ENCODE data around the gene CORO2B. TPM values are rescaled to one million over a fixed set of nuclear protein-coding genes. Genes with fewer than 3 reads are reported as not detected.

CORO2B gene
- total RNA-seq, 6 donors from 2014 or later: 0.79 to 9.0 (median 2.0) TPM

DNA sequence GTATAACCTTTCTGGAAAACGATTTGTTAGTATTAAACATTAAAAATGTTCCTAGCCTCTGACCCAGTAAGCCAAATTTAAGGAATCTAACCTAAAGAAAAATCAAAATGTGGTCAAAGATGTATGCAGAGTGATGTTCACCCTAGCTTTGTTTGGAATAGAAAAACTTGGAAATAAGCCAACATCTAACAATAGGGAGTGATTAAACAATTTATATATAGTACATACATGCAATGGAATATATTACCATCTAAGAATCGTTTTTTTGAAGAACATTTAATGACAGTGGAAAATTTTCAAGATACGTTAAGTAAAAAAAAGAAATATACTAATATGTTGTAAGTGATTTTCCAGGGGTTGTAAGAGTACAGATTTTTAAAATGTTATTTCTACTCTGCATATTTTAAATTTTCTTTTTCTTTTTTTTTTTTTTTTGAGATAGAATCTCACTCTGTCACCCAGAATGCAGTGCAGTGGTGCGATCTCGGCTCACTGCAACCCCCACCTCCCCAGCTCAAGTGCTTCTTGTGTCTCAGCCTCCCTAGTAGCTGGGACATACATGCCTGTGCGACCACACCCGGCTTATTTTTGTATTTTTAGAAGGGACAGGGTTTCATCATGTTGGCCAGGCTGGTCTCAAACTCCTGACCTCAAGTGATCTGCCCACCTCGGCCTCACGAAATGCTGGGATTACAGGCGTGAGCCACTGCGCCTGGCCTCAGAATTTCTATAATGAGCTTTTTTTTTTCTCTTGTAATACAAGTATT lies 187.0 kb downstream of the CORO2B start:
- H3K9me3 ChIP-seq: no peaks in the 10 kb centered on the region
- 66 to 81% methylated on average over 11 of the region's 11 CpGs for WGBS, 2 donors
- no peaks in the 10 kb centered on the region for H3K4me1 ChIP-seq
- no peak overlapping the region for H3K27ac ChIP-seq
- H3K27me3 ChIP-seq: no peaks in the 10 kb centered on the region
- no peak for DNase-seq
- TF ChIP-seq POLR2A (IDR thresholded peaks at IDR 0.05): no peak
- no peak overlapping the region for H3K4me3 ChIP-seq
- no peaks in the 10 kb centered on the region for H3K36me3 ChIP-seq
- no peak for ATAC-seq (ENCODE audit: low FRiP score in 2 of 2)

- Histone ChIP-seq H3K36me3 (no peaks in the 10 kb centered on the region), H3K4me3 (no peak overlapping the region), H3K27ac (no peak overlapping the region), H3K4me1 (no peaks in the 10 kb centered on the region), H3K9me3 (no peaks in the 10 kb centered on the region), H3K27me3 (no peaks in the 10 kb centered on the region)
- WGBS, 2 donors: 69 to 73% methylated on average over 4 of the region's 4 CpGs
- DNase-seq: no peak
- ATAC-seq (ENCODE audit: low FRiP score in 2 of 2): no peak
- TF ChIP-seq, protein P1, sequence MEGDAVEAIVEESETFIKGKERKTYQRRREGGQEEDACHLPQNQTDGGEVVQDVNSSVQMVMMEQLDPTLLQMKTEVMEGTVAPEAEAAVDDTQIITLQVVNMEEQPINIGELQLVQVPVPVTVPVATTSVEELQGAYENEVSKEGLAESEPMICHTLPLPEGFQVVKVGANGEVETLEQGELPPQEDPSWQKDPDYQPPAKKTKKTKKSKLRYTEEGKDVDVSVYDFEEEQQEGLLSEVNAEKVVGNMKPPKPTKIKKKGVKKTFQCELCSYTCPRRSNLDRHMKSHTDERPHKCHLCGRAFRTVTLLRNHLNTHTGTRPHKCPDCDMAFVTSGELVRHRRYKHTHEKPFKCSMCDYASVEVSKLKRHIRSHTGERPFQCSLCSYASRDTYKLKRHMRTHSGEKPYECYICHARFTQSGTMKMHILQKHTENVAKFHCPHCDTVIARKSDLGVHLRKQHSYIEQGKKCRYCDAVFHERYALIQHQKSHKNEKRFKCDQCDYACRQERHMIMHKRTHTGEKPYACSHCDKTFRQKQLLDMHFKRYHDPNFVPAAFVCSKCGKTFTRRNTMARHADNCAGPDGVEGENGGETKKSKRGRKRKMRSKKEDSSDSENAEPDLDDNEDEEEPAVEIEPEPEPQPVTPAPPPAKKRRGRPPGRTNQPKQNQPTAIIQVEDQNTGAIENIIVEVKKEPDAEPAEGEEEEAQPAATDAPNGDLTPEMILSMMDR (IDR thresholded peaks at IDR 0.05): no peak
- TF ChIP-seq POLR2AphosphoS5 (IDR thresholded peaks at IDR 0.05) (no peak), EP300 (IDR thresholded peaks at IDR 0.05) (no peak), POLR2A (IDR thresholded peaks at IDR 0.05) (no peak)
Measured at GRCh38 chr15:68767833-68768232, 189.0 kb downstream of the CORO2B start.

- H3K27me3 ChIP-seq: no peaks in the 10 kb centered on the region
- H3K27ac ChIP-seq: no peak overlapping the region
- DNase-seq (no peak), ATAC-seq (ENCODE audit: low FRiP score in 2 of 2) (no peak)
- WGBS, 2 donors: 21 to 49% methylated on average over 1 to 2 of the region's 2 CpGs
- no peaks in the 10 kb centered on the region for H3K36me3 ChIP-seq
- TF ChIP-seq, protein P1 (IDR thresholded peaks at IDR 0.05): no peak
- TF ChIP-seq EP300 (IDR thresholded peaks at IDR 0.05) (no peak), POLR2A (IDR thresholded peaks at IDR 0.05) (no peak), POLR2AphosphoS5 (IDR thresholded peaks at IDR 0.05) (no peak)
- H3K4me3 ChIP-seq: no peak overlapping the region
- H3K9me3 ChIP-seq: no peaks in the 10 kb centered on the region
- H3K4me1 ChIP-seq: no peaks in the 10 kb centered on the region
Measured at GRCh38 chr15:68768321-68768720, 189.5 kb downstream of the CORO2B start.

DNA sequence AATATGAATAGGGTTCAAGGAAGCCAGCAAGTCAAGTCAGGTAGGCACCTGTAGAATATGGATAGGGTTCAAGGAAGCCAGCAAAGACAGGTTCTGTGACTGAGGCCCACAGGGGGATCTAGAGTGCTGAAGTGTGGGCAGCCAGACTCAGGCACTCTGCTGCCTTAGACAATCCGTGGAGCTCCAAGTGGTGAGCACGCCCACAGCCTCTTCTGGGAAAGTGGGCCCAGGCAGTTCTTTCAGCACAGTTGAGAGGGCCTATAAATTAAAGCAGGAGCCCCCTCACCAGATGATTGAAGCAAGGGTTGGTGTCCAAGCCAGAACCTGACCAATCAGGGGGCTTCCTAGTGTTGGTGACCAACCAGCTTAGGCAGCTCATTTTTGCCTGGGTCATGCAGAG lies 190.9 kb downstream of the CORO2B start:
- Histone ChIP-seq H3K27ac (no peak overlapping the region), H3K36me3 (no peaks in the 10 kb centered on the region), H3K27me3 (no peaks in the 10 kb centered on the region), H3K9me3 (no peaks in the 10 kb centered on the region), H3K4me1 (no peaks in the 10 kb centered on the region), H3K4me3 (no peak overlapping the region)
- ATAC-seq (ENCODE audit: low FRiP score in 2 of 2) (no peak), DNase-seq (no peak)
- WGBS, 2 donors: 94 to 97% methylated on average over 2 of the region's 2 CpGs
- TF ChIP-seq POLR2A (IDR thresholded peaks at IDR 0.05): no peak
- TF ChIP-seq POLR2AphosphoS5 (IDR thresholded peaks at IDR 0.05): no peak
- TF ChIP-seq, protein P1 (IDR thresholded peaks at IDR 0.05): no peak
- no peak for TF ChIP-seq EP300 (IDR thresholded peaks at IDR 0.05)

GRCh38 chr15:68770216-68770615 lies 191.4 kb downstream of the CORO2B start:
- no peak overlapping the region for H3K27ac ChIP-seq
- H3K4me1 ChIP-seq: no peaks in the 10 kb centered on the region
- H3K9me3 ChIP-seq: no peaks in the 10 kb centered on the region
- no peak for TF ChIP-seq EP300 (IDR thresholded peaks at IDR 0.05)
- no peak for TF ChIP-seq POLR2A (IDR thresholded peaks at IDR 0.05)
- H3K4me3 ChIP-seq: no peak overlapping the region
- ATAC-seq (ENCODE audit: low FRiP score in 2 of 2) (no peak), DNase-seq (no peak)
- H3K27me3 ChIP-seq: no peaks in the 10 kb centered on the region
- H3K36me3 ChIP-seq: no peaks in the 10 kb centered on the region

DNA sequence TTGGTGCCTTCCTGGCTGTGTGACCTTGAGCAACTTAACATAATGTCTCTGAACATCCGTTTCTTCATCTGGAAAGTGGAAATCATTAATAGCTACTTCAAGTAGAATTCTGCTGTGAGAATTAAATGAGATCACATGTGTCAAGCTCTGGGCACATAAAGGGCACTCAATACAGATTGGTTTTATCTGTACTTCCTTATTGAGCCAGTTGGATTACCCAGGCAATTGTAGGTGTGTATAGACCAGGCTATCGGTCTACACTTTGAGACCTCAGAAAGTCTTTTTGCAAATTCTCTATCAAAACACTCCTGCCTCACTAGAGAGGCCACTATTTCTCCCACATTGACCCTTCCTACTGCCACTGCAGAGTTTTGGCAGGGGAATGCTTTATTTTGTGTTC lies 194.2 kb downstream of the CORO2B start:
- Histone ChIP-seq H3K4me3 (no peak overlapping the region), H3K27me3 (no peaks in the 10 kb centered on the region), H3K9me3 (no peaks in the 10 kb centered on the region), H3K27ac (no peak overlapping the region), H3K4me1 (peaks cover 6 to 15% (median 12%) of the 10 kb centered on the region in 4 donors), H3K36me3 (peaks cover 0 to 8% (median 3%) of the 10 kb centered on the region in 4 donors)
- ATAC-seq (ENCODE audit: low FRiP score in 2 of 2) (no peak), DNase-seq (no peak)
- TF ChIP-seq EP300 (IDR thresholded peaks at IDR 0.05): no peak
- TF ChIP-seq POLR2A (IDR thresholded peaks at IDR 0.05): no peak
- TF ChIP-seq, protein P1 (IDR thresholded peaks at IDR 0.05): no peak
- 84 to 86% methylated on average over 2 of the region's 2 CpGs for WGBS, 2 donors
